GM19035 (cell line): ENCODE results near the gene HYDIN.
"Not testable (repeated sequence)": the region's sequence is repeated elsewhere in the genome, so short reads cannot be mapped to it uniquely, and the experiment has no call there.

ENCODE experiments used
- ATAC-seq: cut with Tn5 transposase; IDR thresholded peaks from one replicate; pipeline ENCODE4 v1.9.1; 2021; ENCODE audit not compliant: unreplicated experiment

HYDIN gene

DNA sequence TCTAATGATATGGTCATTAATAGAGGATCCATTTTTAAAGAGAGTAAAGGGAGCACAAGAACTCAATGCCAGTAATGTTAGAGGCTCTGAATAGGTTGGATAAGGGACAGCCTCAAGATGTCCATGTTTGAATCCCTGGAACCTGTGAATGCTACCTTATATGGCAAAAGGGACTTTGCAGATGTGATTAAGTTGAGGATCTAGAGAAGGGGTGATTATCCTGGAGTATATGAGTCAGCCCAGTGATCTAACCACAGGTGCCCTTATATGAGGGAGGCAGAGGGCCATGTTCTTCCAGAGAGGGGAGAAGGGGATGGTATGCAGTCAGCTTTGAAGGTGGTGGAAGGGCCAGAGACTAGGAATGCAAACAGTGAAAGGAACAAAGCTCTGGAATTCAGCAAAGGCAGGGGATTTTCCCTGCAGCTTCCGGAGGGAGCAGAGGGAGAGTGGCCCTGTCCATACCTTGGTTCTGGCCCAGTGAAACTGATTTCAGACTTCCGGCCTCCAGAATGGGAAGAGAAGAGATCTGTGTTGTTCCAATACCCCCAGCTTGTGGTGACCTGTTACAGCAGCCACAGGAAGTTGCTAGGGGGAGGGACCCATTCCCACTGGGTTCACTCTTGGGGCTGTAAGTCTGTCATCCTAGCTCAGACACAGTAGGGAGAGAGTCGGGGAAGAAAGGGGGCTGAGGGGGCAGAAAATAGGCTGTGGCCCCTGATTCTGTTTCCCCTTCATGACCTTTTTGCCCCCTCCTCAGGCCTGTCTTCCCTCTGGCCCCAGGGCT is 220.9 kb downstream of the HYDIN start:
- ATAC-seq, result not testable (repeated sequence)

DNA sequence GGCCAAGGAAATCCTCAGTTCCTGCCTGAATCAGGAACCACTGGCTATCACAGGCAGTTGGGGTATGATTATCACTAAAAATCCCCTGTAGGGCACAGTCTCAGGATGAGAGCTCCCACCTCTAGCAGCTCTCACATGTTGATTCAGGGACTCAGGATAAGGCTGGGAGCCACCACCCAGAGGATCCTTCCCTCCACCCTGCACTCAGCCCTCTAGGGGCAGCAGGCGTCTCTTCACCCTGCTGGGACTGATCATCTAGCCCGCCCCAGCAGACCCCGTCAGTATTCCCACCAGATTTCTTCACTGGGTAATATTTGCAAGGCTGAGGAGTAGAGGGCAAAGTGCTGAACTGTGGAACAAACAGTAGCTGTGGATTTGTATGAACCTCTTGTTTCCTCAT is 224.0 kb downstream of the HYDIN start:
- not testable (repeated sequence) for ATAC-seq

DNA sequence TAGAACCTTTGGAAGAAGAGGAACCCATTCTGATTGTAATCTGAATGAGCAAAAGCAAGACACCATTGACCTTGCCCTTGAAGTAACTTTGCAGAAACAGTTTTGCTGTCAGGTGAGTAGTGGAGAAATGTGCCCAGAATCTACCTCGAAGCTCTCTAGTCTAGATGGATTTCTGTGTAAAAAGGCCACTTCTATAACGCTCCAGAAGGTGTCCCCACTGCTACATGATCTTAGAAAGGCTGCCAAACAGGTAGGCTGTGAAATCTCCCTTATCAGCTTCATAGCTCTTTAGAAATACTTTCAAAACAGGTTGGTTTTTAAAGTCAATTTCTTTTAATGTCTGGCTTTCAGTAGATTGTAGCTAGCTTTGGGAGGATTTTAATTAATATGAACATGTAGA is 230.8 kb downstream of the HYDIN start:
- ATAC-seq, result not testable (repeated sequence)

DNA sequence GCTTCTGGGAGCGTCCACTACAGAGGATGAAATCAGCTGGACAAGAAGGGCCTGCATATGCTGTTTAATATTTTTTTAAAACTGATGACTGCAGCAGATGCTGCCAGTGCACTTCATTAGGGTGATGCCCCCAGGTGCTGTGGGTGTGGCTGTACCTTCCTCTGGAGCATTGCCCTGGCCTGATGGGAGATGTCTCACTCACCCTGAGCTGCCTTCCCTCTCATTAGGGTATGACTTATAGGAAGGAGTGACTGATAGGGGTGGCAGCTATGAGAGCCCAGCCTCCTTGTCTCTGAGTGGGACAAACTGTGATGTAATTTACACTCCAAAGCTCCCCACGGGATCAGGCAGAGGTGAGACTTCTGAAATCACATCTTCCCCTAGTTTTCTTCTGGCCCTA is 234.7 kb downstream of the HYDIN start:
- not testable (repeated sequence) for ATAC-seq

DNA sequence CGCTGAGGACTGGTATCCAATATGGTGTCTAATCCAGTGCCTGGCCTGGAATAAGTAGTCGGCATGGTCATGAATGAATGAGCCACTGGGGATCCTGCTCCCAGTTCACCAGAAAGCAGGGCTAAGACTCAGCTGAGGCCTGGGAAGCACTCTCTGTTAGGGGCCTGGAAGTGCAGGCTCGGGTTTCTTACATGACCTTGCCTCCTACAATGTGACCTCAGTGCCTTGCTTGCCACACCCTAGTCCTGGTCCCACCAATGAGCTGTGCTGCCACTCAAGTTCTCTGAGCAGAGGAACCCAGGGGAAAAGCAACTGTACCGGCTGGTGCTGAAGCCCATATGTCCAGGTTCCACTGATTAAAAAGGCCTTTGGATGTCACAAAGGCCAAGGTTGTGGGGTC is 238.0 kb downstream of the HYDIN start:
- ATAC-seq, result not testable (repeated sequence)

DNA sequence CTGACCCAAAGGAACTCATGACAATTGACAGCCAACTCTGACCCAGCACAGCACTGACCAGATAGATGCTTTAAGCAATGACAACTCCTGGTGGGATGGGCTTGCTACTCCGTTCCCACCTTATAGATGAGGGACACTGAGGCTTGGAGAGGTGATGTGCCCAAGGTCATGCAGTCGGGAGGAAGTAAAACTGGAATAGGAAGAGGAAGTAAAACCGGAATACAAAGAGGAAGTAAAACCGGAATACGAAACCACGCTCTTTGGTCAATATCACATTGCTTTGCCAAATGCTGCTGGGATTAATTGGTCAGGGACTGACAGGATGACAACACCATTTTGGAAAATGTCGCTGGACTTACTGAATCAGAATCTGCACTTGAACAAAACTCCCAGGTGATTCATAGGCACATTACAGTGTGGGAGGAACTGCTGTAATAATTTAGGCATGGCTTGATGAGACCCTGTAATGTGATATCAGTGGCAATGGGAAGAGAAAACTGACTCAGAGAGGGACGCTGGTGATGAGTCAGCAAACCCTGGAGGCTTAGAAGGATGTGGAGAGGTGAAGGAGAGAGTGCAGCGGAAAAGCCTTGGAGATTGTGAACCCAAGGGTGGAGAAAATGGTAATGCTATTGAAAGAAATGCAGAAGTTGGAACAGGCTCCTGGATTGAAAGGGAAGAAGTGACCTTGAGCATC is 243.4 kb downstream of the HYDIN start:
- ATAC-seq, result not testable (repeated sequence)

DNA sequence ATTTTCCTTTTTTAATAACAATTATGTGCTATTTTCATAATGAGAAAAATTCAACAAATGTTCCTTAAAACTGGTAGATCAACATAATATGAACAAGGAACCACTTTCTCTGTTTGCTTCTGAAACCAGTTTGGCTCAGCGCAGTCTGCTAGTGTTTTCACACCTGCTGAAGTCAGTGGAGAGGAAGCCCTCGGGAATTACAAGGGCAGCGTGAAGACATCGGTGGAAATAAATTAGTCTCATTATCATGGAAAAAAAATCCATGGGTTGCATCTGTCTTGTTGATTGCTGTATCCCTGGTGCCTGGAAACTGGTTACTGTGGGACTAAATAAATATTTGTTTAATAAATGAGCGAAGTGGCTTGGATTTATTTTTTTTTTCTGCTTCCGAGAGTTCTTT is 245.8 kb downstream of the HYDIN start:
- not testable (repeated sequence) for ATAC-seq

DNA sequence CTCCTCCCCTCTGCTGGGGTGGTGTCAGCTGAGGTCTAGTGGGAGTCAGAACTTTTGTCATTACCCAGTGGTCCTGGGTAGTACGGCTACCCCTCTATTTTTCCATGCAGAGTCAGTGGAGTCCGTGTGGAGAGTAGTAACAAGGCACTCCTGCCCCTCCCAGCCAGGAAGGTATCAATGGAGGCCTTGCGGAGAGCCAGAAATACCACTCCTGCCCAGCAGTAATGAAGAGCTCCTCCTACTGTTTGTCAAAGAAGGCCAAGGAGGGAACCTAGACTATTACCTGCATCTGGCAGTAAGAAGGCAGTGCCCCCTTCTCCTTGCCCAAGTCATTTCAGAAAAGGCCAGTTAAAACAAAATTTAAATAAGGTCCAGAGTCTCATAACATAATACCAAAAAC is 262.2 kb downstream of the HYDIN start:
- ATAC-seq, result not testable (repeated sequence)

DNA sequence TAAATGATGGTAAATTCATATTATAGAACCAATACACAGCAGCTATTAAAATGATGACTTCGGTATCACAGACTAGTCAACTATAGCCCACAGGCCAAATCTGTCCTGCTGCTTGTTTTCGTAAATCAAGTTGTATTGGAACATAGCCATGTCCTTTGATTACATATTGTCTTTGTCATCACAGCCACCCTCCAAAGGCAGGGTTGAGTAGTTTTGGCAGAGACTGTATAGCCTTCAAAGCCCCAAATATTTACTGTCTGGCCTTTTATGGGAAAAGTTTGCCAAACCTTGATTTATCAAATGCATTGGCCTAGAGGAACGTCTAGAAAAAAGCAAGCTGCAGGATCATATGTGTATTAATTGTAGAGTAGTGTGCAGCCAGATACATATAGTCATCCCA is 270.4 kb downstream of the HYDIN start:
- ATAC-seq, result not testable (repeated sequence)

DNA sequence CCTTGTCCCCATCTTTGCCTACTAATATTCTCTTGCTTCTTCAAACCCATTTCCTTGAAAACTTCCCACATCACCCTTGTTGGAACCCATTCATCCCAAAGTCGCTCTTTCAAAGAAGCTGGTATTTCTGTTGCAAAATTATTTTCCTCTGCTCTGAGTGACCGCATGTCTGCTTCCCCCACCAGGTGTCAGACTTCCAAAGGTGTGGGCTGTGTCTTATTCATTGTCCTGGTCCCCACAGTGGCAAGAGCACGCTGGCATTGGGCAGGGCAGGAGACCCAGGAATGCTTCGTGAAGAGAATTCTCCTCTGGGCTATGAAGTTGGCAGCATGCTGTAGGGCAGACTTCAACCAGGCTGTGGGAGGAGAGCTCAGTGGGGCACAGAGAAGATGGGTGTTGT is 275.6 kb downstream of the HYDIN start:
- not testable (repeated sequence) for ATAC-seq

DNA sequence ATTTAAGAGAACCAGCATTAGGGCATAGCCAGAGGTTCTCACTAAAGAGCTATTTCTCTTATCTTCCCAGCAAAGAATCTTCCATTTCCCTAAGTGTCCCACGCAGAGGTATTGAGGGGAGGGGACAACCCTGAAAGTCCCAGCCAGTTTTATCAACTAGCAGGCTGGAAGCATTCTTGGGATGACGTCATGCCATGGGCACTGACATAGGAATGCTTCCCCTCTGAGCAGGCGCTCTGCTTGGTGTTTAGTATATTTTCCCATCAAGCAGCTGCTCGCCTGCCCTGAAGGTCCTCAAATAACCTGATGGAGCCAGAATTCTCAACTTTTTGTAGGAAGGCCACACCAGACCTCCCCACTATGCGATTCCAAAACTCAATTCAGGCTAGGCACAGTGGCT is 276.7 kb downstream of the HYDIN start:
- not testable (repeated sequence) for ATAC-seq

DNA sequence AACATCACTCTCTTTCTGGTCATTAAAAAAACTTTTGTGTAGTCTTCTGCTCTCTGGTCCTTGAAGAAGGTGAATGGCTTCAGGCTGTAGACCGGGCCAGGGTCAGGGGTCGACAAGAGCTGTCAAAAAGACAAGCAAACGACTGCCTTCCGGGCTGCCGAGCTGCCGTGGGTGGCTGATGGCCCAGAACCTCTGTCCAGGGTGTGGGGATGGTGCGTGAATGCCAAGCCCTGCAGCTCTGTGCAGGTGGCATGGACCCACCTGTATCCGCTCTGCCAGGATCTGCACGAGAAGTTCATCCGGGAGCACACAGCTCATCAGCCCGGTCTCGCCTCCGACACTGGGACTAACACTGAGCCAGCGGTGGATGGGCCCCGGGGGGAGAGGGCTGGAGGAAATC is 287.0 kb downstream of the HYDIN start:
- not testable (repeated sequence) for ATAC-seq

DNA sequence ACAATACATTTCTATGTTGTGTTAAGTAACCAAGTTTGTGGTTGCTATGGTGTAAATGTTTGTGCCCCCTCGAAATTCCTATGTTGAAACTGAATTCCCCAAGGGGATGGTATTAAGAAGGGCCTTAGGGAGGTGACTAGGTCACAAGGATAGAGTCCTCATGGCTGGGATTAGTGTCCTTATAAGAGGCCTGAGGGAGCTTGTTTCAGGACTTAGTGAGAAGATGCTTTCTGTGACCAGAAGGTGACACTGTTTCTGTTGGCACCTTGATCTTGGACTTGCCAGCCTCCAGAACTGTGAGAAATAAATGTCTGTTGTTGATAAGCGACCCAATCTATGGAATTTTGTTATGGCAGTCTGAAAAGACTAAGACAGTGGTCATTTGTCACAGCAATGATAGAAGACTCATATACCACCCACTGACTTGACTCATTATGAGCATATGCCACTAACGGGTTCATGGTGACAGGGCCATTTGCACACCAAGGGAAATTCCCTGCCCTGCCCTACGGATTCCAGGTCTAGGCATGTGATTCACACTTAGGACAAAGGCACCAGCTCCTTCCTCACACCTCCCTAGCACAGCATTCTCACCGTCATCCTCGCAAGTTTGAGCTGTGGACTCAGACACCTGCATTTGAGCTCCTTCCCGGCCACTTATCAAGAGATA is 290.7 kb downstream of the HYDIN start:
- not testable (repeated sequence) for ATAC-seq

DNA sequence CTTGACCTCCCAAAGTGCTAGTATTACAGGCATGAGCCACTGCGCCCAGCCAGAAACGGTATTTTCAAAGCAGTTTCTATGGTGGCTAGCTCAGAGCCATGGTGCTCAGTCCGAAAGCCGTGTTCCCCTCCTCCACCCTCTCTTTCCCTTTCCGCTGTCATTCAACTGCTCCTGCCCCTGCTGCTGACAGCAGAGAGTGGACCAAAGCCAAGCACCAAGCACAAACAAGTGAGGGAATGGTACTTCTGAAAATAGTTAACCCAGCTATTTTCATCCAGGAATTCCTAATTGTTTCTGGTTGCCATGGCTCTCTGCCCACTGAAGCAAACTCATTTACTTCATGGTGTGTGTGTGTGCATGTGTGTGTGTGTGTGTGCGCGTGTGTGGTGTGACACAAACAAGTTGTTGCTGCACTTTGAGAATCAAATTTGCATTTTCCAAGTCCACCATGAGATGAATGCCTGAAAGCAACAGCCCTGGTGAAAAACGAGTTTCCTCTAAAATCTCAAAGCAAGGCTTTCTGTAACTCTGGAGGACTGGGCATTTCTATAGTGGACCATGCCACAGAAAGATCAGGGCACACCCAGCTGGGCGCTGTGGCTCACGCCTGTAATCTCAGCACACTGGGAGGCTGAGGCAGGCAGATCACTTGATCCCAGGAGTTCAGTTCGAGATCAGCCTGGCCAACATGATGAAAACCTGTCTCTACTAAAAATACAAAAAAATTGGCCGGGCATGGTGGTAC is 293.6 kb downstream of the HYDIN start:
- not testable (repeated sequence) for ATAC-seq

DNA sequence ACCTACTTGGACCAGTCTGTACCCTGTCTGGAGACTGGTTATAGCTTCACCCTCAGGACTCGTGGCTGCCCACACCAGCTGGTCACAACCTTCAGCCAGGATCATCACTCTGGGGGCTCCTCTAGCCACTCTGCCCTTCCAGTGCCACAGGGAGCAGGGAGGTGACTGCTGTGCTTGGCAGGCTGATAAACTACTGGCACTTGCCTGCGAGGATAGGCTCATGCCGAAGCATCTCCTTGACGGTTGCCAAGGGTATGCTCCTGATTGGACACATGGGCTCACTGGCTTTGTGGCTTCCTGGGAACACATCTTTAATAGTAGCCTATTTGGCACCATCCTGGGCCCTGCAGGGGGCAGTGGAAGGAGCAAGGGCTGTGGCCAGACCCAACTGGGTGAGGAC is 295.2 kb downstream of the HYDIN start:
- not testable (repeated sequence) for ATAC-seq

DNA sequence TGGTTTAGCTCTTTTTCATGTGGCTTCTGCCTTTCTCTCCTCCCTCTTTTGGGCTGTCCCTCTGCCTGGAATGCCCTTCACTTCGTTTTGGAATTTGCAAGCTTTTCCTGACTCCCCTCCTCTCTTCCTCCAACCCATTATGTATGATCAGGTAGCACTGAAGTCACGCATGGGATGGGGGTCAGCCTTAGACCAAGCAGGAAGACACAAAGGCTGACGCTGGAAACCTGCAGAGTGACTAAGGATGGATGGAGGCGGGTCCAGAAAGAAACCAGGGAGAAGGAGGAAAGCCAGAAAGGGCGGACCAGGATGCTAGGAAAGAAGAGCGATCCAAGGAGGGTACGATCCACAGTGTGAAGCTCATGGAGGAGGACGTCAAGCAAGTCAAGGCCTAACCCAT is 296.8 kb downstream of the HYDIN start:
- ATAC-seq, result not testable (repeated sequence)

DNA sequence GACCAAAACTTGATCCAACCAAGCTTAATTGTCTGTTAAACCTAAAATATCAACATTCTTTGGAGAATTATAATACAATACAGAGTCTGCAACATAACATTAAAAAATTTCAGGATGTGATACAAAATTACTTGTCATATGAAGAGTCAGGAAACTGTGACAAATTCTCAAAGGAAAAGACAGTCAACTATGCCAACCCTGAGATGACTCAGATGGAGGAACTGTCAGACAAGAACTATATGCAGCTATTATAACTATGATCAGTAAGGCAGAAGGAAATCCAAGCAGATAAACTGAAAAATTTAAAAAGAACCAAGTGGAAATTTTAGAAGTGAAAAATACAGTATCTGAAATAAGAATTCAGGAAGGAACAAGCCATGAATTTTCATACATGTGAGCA is 299.8 kb downstream of the HYDIN start:
- ATAC-seq, result not testable (repeated sequence)

DNA sequence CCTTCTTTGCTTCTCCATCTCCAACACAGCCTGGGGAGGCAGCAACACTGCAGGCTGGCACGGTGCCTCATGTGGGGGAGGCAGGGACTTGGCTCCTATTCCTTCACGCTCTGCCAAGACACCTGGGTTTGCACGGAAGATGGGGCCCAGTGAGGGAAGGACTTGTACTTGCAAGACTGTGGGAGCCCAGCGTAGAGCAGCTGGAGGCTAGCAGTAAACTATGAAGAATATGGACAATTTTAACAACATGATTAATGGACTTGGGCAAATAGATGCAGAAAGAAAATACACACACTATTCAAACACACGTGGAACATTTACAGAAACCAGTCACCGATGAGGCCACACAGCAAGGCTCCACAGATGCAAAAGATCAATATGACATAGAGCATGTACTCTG is 308.4 kb downstream of the HYDIN start:
- not testable (repeated sequence) for ATAC-seq

DNA sequence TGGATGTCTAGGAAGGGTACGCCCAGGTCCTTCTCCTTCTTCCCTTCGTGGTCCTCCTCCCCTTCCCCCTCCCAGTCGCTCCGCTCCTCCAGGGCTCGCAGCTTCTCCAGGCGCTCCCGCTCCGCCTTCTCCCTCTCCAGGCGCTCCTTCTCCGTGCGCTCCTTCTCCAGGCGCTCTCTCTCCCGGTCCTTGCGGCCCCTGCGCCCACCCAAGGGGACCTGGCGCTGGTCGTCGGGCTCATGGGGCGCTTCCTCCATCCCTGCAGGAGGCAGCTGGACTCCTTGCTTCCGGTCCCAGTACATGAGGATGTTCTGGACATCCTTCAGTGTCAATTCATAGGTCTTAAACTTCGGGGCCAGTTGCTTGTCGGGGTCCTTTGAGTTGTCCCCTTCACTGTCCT is 309.9 kb downstream of the HYDIN start:
- not testable (repeated sequence) for ATAC-seq

DNA sequence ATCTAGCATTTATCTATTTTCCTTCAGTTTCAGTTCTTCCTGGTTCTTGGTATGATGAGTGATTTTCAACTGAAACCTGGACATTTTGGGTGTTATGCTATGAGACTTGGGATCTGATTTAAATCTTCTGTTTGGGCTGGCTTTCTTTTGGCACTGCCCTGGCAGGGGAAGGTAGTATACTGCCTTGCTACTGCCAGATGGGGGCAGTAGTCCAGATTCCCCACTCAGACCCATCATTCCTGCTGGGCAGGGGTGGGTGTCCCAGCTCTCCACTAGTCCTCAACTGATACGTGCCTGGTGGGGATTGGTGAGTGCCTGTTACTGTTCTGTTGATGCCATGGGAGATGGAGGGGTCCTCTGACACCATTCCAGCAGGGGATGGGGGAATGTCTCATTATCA is 342.3 kb downstream of the HYDIN start:
- ATAC-seq, result not testable (repeated sequence)

DNA sequence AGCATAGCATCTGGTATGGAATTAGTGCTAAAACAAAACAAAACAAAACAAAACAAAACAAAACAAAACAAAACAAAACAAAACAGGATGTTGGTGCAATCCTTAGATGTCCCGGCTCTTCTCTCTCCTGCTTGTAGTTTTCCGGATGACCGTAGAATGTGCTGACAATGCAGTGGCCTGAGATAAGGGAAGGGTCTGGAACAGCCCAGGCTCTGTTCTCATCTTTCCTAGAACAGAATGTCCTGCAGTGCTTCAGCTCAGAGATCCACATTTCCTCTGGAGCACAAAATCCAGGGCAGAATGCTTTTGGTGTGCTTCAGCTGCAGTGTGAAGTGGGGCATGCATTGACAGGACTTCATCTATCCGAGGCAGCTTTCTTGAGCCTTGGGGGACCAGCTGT is 345.9 kb downstream of the HYDIN start:
- not testable (repeated sequence) for ATAC-seq
